Measurements from ENCODE around the gene ATP8B1.

ATP8B1 gene

GRCh38 chr18:57782049-57782448 lies 21.1 kb downstream of the ATP8B1 start:
- H2AFZ ChIP-seq (ENCODE audit: low read length): no peak overlapping the region
- no peaks in the 10 kb centered on the region for H4K20me1 ChIP-seq (ENCODE audit: insufficient read depth, low read length, poor library complexity, severe bottlenecking)
- peaks cover 17% of the 10 kb centered on the region for H3K4me1 ChIP-seq (ENCODE audit: insufficient read depth, low read length, poor library complexity, severe bottlenecking)
- no peak overlapping the region for H3K4me2 ChIP-seq (ENCODE audit: low read depth, low read length, poor library complexity, severe bottlenecking)
- TF ChIP-seq CTCF (conservative IDR thresholded peaks at IDR 0.05; ENCODE audit: low read length): no peak
- TF ChIP-seq EZH2phosphoT487 (IDR thresholded peaks at IDR 0.05; ENCODE audit: borderline replicate concordance): no peak
- no peaks in the 10 kb centered on the region for H3K79me2 ChIP-seq (ENCODE audit: insufficient read depth, low read length)
- H3K27me3 ChIP-seq (ENCODE audit: insufficient read depth, low read length, poor library complexity, severe bottlenecking): no peaks in the 10 kb centered on the region
- no peak overlapping the region for H3K9ac ChIP-seq (ENCODE audit: low read depth, low read length, poor library complexity, severe bottlenecking)
- no peaks in the 10 kb centered on the region for H3F3A ChIP-seq (ENCODE audit: low read depth)
- no peaks in the 10 kb centered on the region for H3K9me3 ChIP-seq (ENCODE audit: insufficient read depth, low read depth, low read length)
- no peaks in the 10 kb centered on the region for H3K9me2 ChIP-seq (replicated peaks; ENCODE audit: low read depth, low read length)
- H3K36me3 ChIP-seq (ENCODE audit: insufficient read depth, low read length): no peaks in the 10 kb centered on the region
- no peak overlapping the region for H3K4me3 ChIP-seq (ENCODE audit: low read length, poor library complexity, severe bottlenecking)

GRCh38 chr18:57780706-57781347 lies 22.3 kb downstream of the ATP8B1 start:
- Histone ChIP-seq H3K4me3 (ENCODE audit: low read length, poor library complexity, severe bottlenecking) (peak overlapping the region; percentile 25), H3K9ac (ENCODE audit: low read depth, low read length, poor library complexity, severe bottlenecking) (peak overlapping the region; percentile 27), H3K9me3 (ENCODE audit: insufficient read depth, low read depth, low read length) (no peaks in the 10 kb centered on the region), H3K4me1 (ENCODE audit: insufficient read depth, low read length, poor library complexity, severe bottlenecking) (peaks cover 27% of the 10 kb centered on the region), H3K36me3 (ENCODE audit: insufficient read depth, low read length) (no peaks in the 10 kb centered on the region), H2AFZ (ENCODE audit: low read length) (peak overlapping the region; percentile 49), H4K20me1 (ENCODE audit: insufficient read depth, low read length, poor library complexity, severe bottlenecking) (no peaks in the 10 kb centered on the region), H3K27me3 (ENCODE audit: insufficient read depth, low read length, poor library complexity, severe bottlenecking) (no peaks in the 10 kb centered on the region), H3K4me2 (ENCODE audit: low read depth, low read length, poor library complexity, severe bottlenecking) (peak overlapping the region; percentile 54), H3K79me2 (ENCODE audit: insufficient read depth, low read length) (no peaks in the 10 kb centered on the region), H3F3A (ENCODE audit: low read depth) (no peaks in the 10 kb centered on the region), H3K9me2 (replicated peaks; ENCODE audit: low read depth, low read length) (no peaks in the 10 kb centered on the region)
- no peak for TF ChIP-seq CTCF (conservative IDR thresholded peaks at IDR 0.05; ENCODE audit: low read length)
- TF ChIP-seq EZH2phosphoT487 (IDR thresholded peaks at IDR 0.05; ENCODE audit: borderline replicate concordance): no peak

GRCh38 chr18:57780318-57780705 lies 22.8 kb downstream of the ATP8B1 start:
- Histone ChIP-seq H3K4me2 (ENCODE audit: low read depth, low read length, poor library complexity, severe bottlenecking) (peak overlapping the region; percentile 54), H3K9ac (ENCODE audit: low read depth, low read length, poor library complexity, severe bottlenecking) (peak overlapping the region; percentile 27), H3K79me2 (ENCODE audit: insufficient read depth, low read length) (no peaks in the 10 kb centered on the region), H4K20me1 (ENCODE audit: insufficient read depth, low read length, poor library complexity, severe bottlenecking) (no peaks in the 10 kb centered on the region), H3K9me3 (ENCODE audit: insufficient read depth, low read depth, low read length) (no peaks in the 10 kb centered on the region), H3K9me2 (replicated peaks; ENCODE audit: low read depth, low read length) (no peaks in the 10 kb centered on the region), H3K27me3 (ENCODE audit: insufficient read depth, low read length, poor library complexity, severe bottlenecking) (no peaks in the 10 kb centered on the region), H3K4me1 (ENCODE audit: insufficient read depth, low read length, poor library complexity, severe bottlenecking) (peaks cover 28% of the 10 kb centered on the region), H2AFZ (ENCODE audit: low read length) (peak overlapping the region; percentile 49), H3K4me3 (ENCODE audit: low read length, poor library complexity, severe bottlenecking) (peak overlapping the region; percentile 25), H3F3A (ENCODE audit: low read depth) (no peaks in the 10 kb centered on the region), H3K36me3 (ENCODE audit: insufficient read depth, low read length) (no peaks in the 10 kb centered on the region)
- TF ChIP-seq EZH2phosphoT487 (IDR thresholded peaks at IDR 0.05; ENCODE audit: borderline replicate concordance) (no peak), CTCF (conservative IDR thresholded peaks at IDR 0.05; ENCODE audit: low read length) (no peak)

Measured in Loucy (cell line).